HEK293T (cell line): ENCODE results near the gene PPP1R12B.
"Not testable (repeated sequence)": the region's sequence is repeated elsewhere in the genome, so short reads cannot be mapped to it uniquely, and the experiment has no call there.

Source experiments
- CTCF ChIA-PET: fragments of 350-600 bp; formaldehyde crosslinking; extraction: SDS; loops from one replicate; lab custom pipeline; 2021; ENCODE audit warnings: antibody characterized with exemption, inconsistent platforms; lab: Yijun Ruan, JAX
- POLR2A ChIA-PET: fragments of 350-600 bp; formaldehyde crosslinking; extraction: SDS; loops from one replicate; lab custom pipeline; 2020; ENCODE audit warnings: antibody characterized with exemption, inconsistent platforms; lab: Yijun Ruan, JAX
- DNase-seq: peaks from one replicate; pipeline ENCODE4 v3.0.0; 2012; ENCODE audit warnings: mixed read lengths; ENCODE audit errors: extremely low spot score
- ARNT ChIP-seq: fragments of 450-650 bp; IDR thresholded peaks from 2 replicates; pipeline ENCODE4 v1.6.1; 2017; ENCODE audit warnings: mild to moderate bottlenecking
- BHLHE40 ChIP-seq: fragments of 450-650 bp; IDR thresholded peaks from 2 replicates; pipeline ENCODE4 v1.6.1; 2016; ENCODE audit warnings: mild to moderate bottlenecking, moderate library complexity, borderline replicate concordance
- CTBP1 ChIP-seq: fragments of 450-650 bp; IDR thresholded peaks from 2 replicates; pipeline ENCODE4 v1.6.1; 2016; ENCODE audit warnings: borderline replicate concordance
- ELF4 ChIP-seq: fragments of 450-650 bp; IDR thresholded peaks from 2 replicates; pipeline ENCODE4 v1.6.1; 2017; ENCODE audit warnings: antibody characterized with exemption
- FOXA1 ChIP-seq: fragments of 450-650 bp; IDR thresholded peaks from 2 replicates; pipeline ENCODE4 v1.6.1; 2016; ENCODE audit warnings: mild to moderate bottlenecking
- FOXK2 ChIP-seq: fragments of 450-650 bp; IDR thresholded peaks from 2 replicates; pipeline ENCODE4 v1.6.1; 2016; ENCODE audit warnings: mild to moderate bottlenecking
- FOXM1 ChIP-seq: fragments of 450-650 bp; IDR thresholded peaks from 2 replicates; pipeline ENCODE4 v1.6.1; 2017; ENCODE audit warnings: mild to moderate bottlenecking, borderline replicate concordance
- HDGF ChIP-seq: fragments of 450-650 bp; IDR thresholded peaks from 2 replicates; pipeline ENCODE4 v1.6.1; 2017; ENCODE audit warnings: antibody characterized with exemption, borderline replicate concordance
- L3MBTL2 ChIP-seq: fragments of 450-650 bp; conservative IDR thresholded peaks from 2 replicates; pipeline ENCODE4 v1.6.1; 2016; ENCODE audit warnings: mild to moderate bottlenecking
- LEF1 ChIP-seq: fragments of 450-650 bp; IDR thresholded peaks from 2 replicates; pipeline ENCODE4 v1.6.1; 2017; ENCODE audit warnings: mild to moderate bottlenecking, borderline replicate concordance
- NFRKB ChIP-seq: fragments of 450-650 bp; IDR thresholded peaks from 2 replicates; pipeline ENCODE4 v1.6.1; 2016; ENCODE audit warnings: mild to moderate bottlenecking, moderate library complexity
- PKNOX1 ChIP-seq: fragments of 450-650 bp; IDR thresholded peaks from 2 replicates; pipeline ENCODE4 v1.6.1; 2016
- SP1 ChIP-seq: fragments of 450-650 bp; IDR thresholded peaks from 2 replicates; pipeline ENCODE4 v1.6.1; 2017
- SUZ12 ChIP-seq: fragments of 450-650 bp; IDR thresholded peaks from 2 replicates; pipeline ENCODE4 v1.6.1; 2016; ENCODE audit warnings: mild to moderate bottlenecking
- TARDBP ChIP-seq: fragments of 450-650 bp; IDR thresholded peaks from 2 replicates; pipeline ENCODE4 v1.6.1; 2016
- ZNF384 ChIP-seq: fragments of 450-650 bp; IDR thresholded peaks from 2 replicates; pipeline ENCODE4 v1.6.1; 2016

Gene PPP1R12B

GRCh38 chr1:202579806-202580205, 231.3 kb downstream of the PPP1R12B start:
- CTCF ChIA-PET, result no interaction called here
- no peak for DNase-seq
- POLR2A ChIA-PET, result no interaction called here
- no peak for TF ChIP-seq LEF1
- no peak for TF ChIP-seq SUZ12
- TF ChIP-seq L3MBTL2, result no peak
- no peak for TF ChIP-seq FOXK2
- no peak for TF ChIP-seq NFRKB
- TF ChIP-seq FOXA1, result no peak
- TF ChIP-seq SP1, result no peak
- TF ChIP-seq TARDBP, result no peak
- no peak for TF ChIP-seq HDGF
- TF ChIP-seq PKNOX1, result no peak
- TF ChIP-seq ARNT, result no peak
- no peak for TF ChIP-seq BHLHE40

- TF ChIP-seq ZNF384 (no peak), FOXA1 (no peak), ARNT (no peak), CTBP1 (no peak), FOXM1 (no peak), TARDBP (no peak), BHLHE40 (no peak), SP1 (no peak), PKNOX1 (no peak), LEF1 (no peak), FOXK2 (no peak), SUZ12 (no peak), L3MBTL2 (no peak), NFRKB (no peak), ELF4 (no peak), HDGF (no peak)
- POLR2A ChIA-PET, result no interaction called here
- CTCF ChIA-PET, result no interaction called here
- no peak for DNase-seq
These were observed 232.1 kb downstream of the PPP1R12B start for GRCh38 chr1:202580619-202581018.

GRCh38 chr1:202582350-202582749, 233.9 kb downstream of the PPP1R12B start:
- DNase-seq, CTCF ChIA-PET, POLR2A ChIA-PET: not testable (repeated sequence)

- ChIA-PET POLR2A (interaction anchor here (1.1 kb wide), 1 partner anchor 243 kb away, joined by 3 read pairs; the partner anchor contains the start of gene UBE2T), CTCF (interaction anchor here (1.0 to 1.1 kb wide), 2 partner anchors 9 to 15 kb away, joined by 3 read pairs; no protein-coding TSS in a partner anchor)
- TF ChIP-seq L3MBTL2 (no peak), CTBP1 (no peak), LEF1 (no peak), HDGF (no peak), SUZ12 (no peak), ZNF384 (no peak), SP1 (no peak), FOXK2 (no peak), PKNOX1 (no peak), FOXM1 (no peak), FOXA1 (no peak), ELF4 (no peak), ARNT (no peak), BHLHE40 (no peak), TARDBP (no peak), NFRKB (no peak)
These were observed 236.4 kb downstream of the PPP1R12B start for GRCh38 chr1:202584707-202585589.

GRCh38 chr1:202585590-202585933, 237.1 kb downstream of the PPP1R12B start:
- POLR2A ChIA-PET, result no interaction called here
- no peak for TF ChIP-seq HDGF
- TF ChIP-seq ELF4, result no peak
- no peak for TF ChIP-seq SUZ12
- no peak for TF ChIP-seq SP1
- no peak for TF ChIP-seq FOXM1
- no peak for TF ChIP-seq TARDBP
- no peak for TF ChIP-seq FOXK2
- no peak for TF ChIP-seq L3MBTL2
- no peak for TF ChIP-seq ZNF384
- TF ChIP-seq LEF1, result no peak
- no peak for TF ChIP-seq FOXA1
- no peak for TF ChIP-seq NFRKB
- no peak for TF ChIP-seq CTBP1
- no peak for TF ChIP-seq BHLHE40
- CTCF ChIA-PET, result no interaction called here
- no peak for DNase-seq

More at GRCh38 chr1:202584707-202585589, 236.4 kb downstream of the PPP1R12B start:
- DNase-seq, result no peak
